ENCODE results near the gene RTL1. TPM values are rescaled to one million over a fixed set of nuclear protein-coding genes. Genes with fewer than 3 reads are reported as not detected.

Gene RTL1
- polyA plus RNA-seq, 1 of the 3 experiments (the other 2 are of a cell fraction), result 0.07 TPM

DNA sequence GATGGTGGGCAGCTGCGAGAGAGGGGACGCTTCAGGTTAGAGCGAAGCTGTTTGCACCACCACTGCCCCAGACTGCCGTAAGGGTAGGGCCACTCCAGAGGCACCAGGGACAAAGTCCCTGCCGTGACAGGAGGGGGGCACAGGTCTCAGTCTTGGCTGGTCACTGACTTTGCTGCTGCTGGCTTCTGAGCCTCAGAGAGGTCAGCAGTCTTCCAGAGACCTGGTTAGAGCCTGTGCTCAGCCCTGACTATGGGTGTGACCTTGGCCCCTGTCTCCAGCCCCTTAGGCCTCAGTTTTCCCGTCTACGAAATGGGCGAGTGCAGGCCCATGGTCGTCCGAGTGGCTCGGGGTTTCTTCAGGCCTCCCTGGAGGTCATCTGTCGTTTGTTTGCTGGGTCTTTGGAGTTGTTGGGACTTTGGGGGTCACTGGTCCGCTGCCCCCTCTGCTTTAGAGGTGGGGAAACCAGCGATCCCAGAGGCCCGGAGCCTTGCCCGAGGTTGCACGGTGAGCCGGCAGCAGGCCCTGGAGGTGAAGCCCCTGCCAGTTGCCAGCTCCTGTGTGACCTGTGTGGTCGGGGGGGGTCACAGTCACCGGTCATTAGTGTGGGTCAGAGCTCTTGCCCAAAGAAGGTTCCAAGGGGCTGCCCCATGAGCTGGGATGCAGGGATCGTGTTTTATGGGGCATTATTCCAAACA lies 62.3 kb downstream of the RTL1 start:
- no peaks in the 10 kb centered on the region for H3K9me2 ChIP-seq
- ChIA-PET CTCF (interaction anchor here (1.0 to 1.8 kb wide), 3 partner anchors 10 to 178 kb away, joined by 3 to 4 read pairs (median 3); no protein-coding TSS in a partner anchor), POLR2A (no interaction called here)
- no peaks in the 10 kb centered on the region for H4K20me1 ChIP-seq (ENCODE audit: insufficient read depth)
- no peak for DNase-seq
- H3K9me3 ChIP-seq, result no peaks in the 10 kb centered on the region
- no peaks in the 10 kb centered on the region for H3K79me2 ChIP-seq (ENCODE audit: insufficient read depth)
- H3K4me2 ChIP-seq, result no peak overlapping the region
- H3F3A ChIP-seq (replicated peaks; ENCODE audit: insufficient read depth), result no peaks in the 10 kb centered on the region
- no peak overlapping the region for H2AFZ ChIP-seq (ENCODE audit: low read depth)
- no peaks in the 10 kb centered on the region for H3K36me3 ChIP-seq (replicated peaks in 1 of 2; ENCODE audit: control insufficient read depth in 1 of 2, insufficient read depth in 2 of 2, low read length in 1 of 2)
- no peak overlapping the region for H3K4me3 ChIP-seq (ENCODE audit: low read depth in 2 of 2, low read length in 1 of 2)
- H3K9ac ChIP-seq, result no peak overlapping the region
- H3K27me3 ChIP-seq (ENCODE audit: insufficient read depth), result no peaks in the 10 kb centered on the region
- 72% methylated on average over 11 of the region's 21 CpGs for WGBS (ENCODE audit: low lambda C conversion rate)
- H3K4me1 ChIP-seq (ENCODE audit: control insufficient read depth in 1 of 2, insufficient read depth in 2 of 2, low read depth in 1 of 2, low read length in 1 of 2), result peaks cover 0 to 45% of the 10 kb centered on the region in 2 experiments; a peak in 1 of 4 replicates
- TF ChIP-seq SMC3 (IDR thresholded peaks at IDR 0.05; ENCODE audit: low read depth, low read length), result no peak
- no peak for TF ChIP-seq USF2 (IDR thresholded peaks at IDR 0.05; ENCODE audit: borderline replicate concordance, low read depth, low read length)
- no peak for TF ChIP-seq USF1 (IDR thresholded peaks at IDR 0.05; ENCODE audit: borderline replicate concordance, low read depth)
- no peak for TF ChIP-seq RXRA (IDR thresholded peaks at IDR 0.05; ENCODE audit: borderline replicate concordance, low read depth)
- TF ChIP-seq FOXM1 (IDR thresholded peaks at IDR 0.05; ENCODE audit: low read depth), result no peak
- TF ChIP-seq RFX5 (IDR thresholded peaks at IDR 0.05; ENCODE audit: low read length), result no peak
- no peak for TF ChIP-seq MXI1 (IDR thresholded peaks at IDR 0.05; ENCODE audit: low read depth, low read length)
- TF ChIP-seq EP300 (IDR thresholded peaks at IDR 0.05; ENCODE audit: borderline replicate concordance in 1 of 2, low read depth in 1 of 2, low read length in 1 of 2), result no peak
- no peak for TF ChIP-seq GATA2 (CRISPR knock-in tag; IDR thresholded peaks at IDR 0.05)
- TF ChIP-seq FOXJ3 (CRISPR knock-in tag; IDR thresholded peaks at IDR 0.05), result no peak
- TF ChIP-seq, protein P1, sequence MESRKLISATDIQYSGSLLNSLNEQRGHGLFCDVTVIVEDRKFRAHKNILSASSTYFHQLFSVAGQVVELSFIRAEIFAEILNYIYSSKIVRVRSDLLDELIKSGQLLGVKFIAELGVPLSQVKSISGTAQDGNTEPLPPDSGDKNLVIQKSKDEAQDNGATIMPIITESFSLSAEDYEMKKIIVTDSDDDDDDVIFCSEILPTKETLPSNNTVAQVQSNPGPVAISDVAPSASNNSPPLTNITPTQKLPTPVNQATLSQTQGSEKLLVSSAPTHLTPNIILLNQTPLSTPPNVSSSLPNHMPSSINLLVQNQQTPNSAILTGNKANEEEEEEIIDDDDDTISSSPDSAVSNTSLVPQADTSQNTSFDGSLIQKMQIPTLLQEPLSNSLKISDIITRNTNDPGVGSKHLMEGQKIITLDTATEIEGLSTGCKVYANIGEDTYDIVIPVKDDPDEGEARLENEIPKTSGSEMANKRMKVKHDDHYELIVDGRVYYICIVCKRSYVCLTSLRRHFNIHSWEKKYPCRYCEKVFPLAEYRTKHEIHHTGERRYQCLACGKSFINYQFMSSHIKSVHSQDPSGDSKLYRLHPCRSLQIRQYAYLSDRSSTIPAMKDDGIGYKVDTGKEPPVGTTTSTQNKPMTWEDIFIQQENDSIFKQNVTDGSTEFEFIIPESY (IDR thresholded peaks at IDR 0.05; ENCODE audit: borderline replicate concordance, low read depth), result no peak
- no peak overlapping the region; a peak in 1 of 4 replicates for H3K27ac ChIP-seq (ENCODE audit: low read depth in 2 of 2, low read length in 1 of 2)
